Amygdala (tissue), 56 donors: Measurements from ENCODE around the gene MYOC.
"Not testable (repeated sequence)": the region's sequence is repeated elsewhere in the genome, so short reads cannot be mapped to it uniquely, and the experiment has no call there.

Experiments
- DNase-seq, 56 donors: peaks; one replicate each; lab custom pipeline; 2025; lab: John Stamatoyannopoulos, UW

The MYOC gene

GRCh38 chr1:171613282-171613681 lies 39.2 kb downstream of the MYOC start:
- no peak for DNase-seq

GRCh38 chr1:171611306-171611705 lies 41.2 kb downstream of the MYOC start:
- no peak for DNase-seq

GRCh38 chr1:171610385-171610784 lies 42.1 kb downstream of the MYOC start:
- DNase-seq = no peak

DNA sequence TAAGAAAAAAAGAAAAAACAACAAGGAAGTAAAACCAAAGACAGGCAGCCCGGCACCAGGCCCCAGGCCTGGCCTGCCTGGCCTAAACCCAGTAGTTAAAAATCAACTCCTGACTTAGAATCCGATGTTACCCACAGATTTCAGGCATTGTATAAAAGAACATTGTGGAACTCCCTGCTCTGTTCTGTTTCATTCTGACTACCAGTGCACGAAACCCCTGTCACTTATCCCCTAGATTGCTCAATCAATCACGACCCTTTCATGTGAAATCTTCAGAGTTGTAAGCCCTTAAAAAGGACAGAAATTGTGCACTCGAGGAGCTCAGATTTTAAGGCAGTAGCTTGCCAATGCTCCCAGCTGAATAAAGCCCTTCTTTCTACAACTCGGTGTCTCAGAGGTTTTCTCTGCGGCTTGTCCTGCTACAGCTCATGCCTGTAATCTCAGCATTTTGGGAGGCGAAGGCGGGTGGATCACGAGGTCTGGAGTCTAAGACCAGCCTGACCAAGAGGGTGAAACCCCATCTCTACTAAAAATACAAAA lies 46.0 kb downstream of the MYOC start:
- peak in 9 of 56 donors; percentile 2 to 42 (median 12) for DNase-seq

GRCh38 chr1:171603042-171603441 lies 49.4 kb downstream of the MYOC start:
- peak in 1 of 56 donors; percentile 2 for DNase-seq

- no peak for DNase-seq
Measured at GRCh38 chr1:171600862-171601261, 51.6 kb downstream of the MYOC start.

DNA sequence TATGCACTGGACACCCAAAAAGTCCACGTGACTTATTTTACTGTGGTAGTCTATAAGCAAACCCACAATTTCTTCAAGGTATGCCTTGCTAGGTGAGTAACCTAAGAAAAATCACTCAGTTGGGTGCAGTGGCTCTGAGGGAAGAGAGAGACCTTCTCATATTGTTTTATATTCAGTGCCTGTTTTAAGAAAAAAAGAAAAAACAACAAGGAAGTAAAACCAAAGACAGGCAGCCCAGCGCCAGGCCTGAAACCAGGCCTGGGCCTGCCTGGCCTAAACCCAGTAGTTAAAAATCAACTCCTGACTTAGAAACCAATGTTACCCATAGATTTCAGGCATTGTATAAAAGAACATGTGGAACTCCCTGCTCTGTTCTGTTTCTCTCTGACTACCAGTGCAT lies 52.2 kb downstream of the MYOC start:
- DNase-seq = not testable (repeated sequence)

GRCh38 chr1:171597203-171597602 lies 55.3 kb downstream of the MYOC start:
- DNase-seq = no peak

DNA sequence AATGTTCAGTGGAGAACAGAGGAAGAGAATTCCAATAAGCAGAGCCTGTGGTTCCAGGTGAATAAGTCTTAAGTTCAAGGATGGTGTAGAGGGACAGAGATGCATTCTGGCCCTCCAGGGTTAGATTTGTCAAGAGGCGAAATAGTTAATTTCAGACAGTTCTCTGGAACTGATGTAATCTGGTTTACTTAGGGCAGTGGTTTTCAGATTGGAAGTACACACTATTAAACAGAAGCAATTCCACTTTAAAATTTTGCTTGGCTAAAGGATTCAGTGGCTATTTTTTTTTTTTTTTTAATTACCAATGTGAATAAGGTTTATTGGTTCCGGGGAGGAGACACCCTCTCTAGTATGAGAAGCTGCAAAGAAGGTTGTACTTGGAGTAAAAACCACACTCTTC lies 55.8 kb downstream of the MYOC start:
- DNase-seq = no peak

DNA sequence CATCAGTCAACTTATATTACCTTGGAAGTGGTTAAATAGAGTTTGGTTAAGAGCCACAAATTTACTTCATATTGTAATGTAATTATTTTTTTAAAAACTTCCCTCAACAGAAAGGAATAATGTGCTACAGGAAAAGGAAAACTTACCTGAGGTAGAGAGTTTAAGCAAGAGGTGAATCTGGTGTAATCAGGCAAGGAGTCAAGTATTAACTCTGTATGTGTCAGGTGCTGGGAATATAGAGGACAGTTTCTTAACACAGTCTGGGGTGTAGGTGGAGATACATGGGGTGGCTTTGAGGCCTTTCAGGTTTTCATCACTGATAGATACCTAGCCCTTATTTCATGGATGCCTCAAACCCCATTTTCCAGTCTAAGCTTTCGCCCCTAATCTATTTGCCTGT lies 56.4 kb downstream of the MYOC start:
- no peak for DNase-seq

GRCh38 chr1:171595324-171595723 lies 57.2 kb downstream of the MYOC start:
- no peak for DNase-seq

GRCh38 chr1:171590022-171590421 lies 62.5 kb downstream of the MYOC start:
- no peak for DNase-seq

DNA sequence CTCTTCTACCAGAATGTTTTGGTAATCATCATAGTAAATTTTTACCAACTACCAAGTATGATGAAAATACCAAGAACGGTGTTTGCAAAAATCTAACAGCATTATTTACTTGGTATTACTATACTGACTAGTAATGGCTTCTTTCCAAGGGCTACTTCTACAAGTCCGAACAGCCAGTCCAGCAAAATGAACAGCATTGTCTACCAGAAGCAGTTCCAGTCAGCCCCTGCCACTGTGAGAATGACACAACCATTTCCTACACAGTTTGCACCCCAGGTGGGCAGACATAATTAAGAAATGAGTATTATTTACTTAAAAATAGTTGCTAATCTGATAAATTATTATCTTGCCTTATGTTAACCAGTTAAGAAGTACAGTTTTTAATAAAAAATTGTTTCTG lies 64.3 kb downstream of the MYOC start:
- DNase-seq = peak in 5 of 56 donors; percentile 6 to 26 (median 13)

DNA sequence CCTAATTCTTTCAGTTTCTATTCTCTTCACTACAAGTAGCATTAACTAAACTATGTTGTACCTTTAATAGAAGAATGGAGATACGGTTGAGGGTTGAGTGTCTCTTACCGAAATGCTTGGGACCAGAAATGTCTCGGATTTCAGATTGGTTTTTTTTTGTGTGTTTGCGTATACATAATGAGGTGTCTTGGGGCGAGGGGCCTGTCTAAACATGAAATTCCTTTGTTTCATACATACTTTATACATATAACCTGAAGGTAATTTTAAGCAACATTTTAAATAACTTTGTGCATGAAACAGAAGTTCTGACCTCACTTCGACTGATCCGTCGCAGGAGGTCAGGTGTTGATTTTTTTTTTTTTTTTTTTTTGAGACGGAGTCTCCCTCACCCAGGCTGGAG lies 66.8 kb downstream of the MYOC start:
- no peak for DNase-seq
